ENCODE data around the gene DTHD1. TPM values are rescaled to one million over a fixed set of nuclear protein-coding genes. Genes with fewer than 3 reads are reported as not detected.

DTHD1 gene
- total and polyA plus RNA-seq, 10 of the 15 experiments (the other 5 are each of a cell fraction or from before 2014, with no cell fraction given): 0.05 to 2.8 (median 1.4) TPM

DNA sequence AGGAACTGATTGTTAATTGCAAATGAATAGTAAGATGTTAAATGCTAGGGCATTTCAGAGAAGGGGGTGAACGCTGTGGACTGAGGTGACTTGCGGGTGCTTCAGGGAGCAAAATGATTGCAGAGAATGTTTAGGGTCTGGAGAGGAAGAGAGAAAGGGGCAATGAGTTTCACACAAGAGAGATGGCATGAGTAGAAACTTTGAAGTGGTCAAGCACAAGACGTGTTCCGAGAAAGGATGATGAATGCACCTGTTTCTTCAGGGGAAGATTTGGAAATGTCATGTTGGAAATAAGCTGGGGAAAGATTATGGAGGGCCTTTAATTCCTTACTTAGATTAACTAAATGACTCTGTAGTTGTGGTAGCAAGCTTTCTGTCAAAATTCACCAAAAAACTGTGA is 43.4 kb downstream of the DTHD1 start (continued):
- TF ChIP-seq CBFB (IDR thresholded peaks at IDR 0.05; ENCODE audit: low read depth): 0 out of 2 replicates have a peak, but pooled peaks have one; percentile 47
- peak; percentile 19; the same call in 1 of the 2 replicates for TF ChIP-seq IRF4 (IDR thresholded peaks at IDR 0.05; ENCODE audit: low read depth, low read length)
- peak in 1 of 2 experiments; percentile 46; a peak in 1 of 4 replicates for TF ChIP-seq ETV6 (conservative IDR thresholded peaks at IDR 0.05 in 1 of 2, IDR thresholded peaks at IDR 0.05 in 1 of 2; ENCODE audit: borderline replicate concordance in 1 of 2, low read depth in 1 of 2)
- 0 out of 2 replicates have a peak, but pooled peaks have one; percentile 14 for TF ChIP-seq BCL11A (IDR thresholded peaks at IDR 0.05; ENCODE audit: low read depth, low read length)

- DNase-seq (ENCODE audit: low read depth, low spot score) (peak; percentile 59), FAIRE-seq (peak; percentile 76), ATAC-seq (peak; percentile 92)
- no peak overlapping the region for H3K4me3 ChIP-seq
- ChIA-PET RAD21 (ENCODE audit: unreplicated experiment) (interaction anchor here (0.6 to 2.3 kb wide), 9 partner anchors 23 to 227 kb away, joined by 3 to 24 read pairs (median 4); partner anchors contain the start of gene ARAP2), SMC1A (ENCODE audit: uncharacterized antibody, unreplicated experiment) (interaction anchor here (0.5 to 3.4 kb wide), 27 partner anchors 10 to 1074 kb away, joined by 3 to 32 read pairs (median 4); partner anchors contain the start of gene ARAP2), CTCF (interaction anchor here (0.7 to 1.8 kb wide), 14 partner anchors 8 to 188 kb away, joined by 3 to 11 read pairs (median 4); partner anchors contain the start of gene ARAP2), POLR2A (interaction anchor here (0.6 to 2.2 kb wide), 5 partner anchors 9 to 72 kb away, joined by 3 to 8 read pairs (median 3); no protein-coding TSS in a partner anchor)
- no TSS peak for BruUV-seq (replicated peaks)
- H3K4me1 ChIP-seq (ENCODE audit: control insufficient read depth, insufficient read depth, low read length): peaks cover 57% of the 10 kb centered on the region
- no peaks in the 10 kb centered on the region for H3K27me3 ChIP-seq (replicated peaks in 1 of 2; ENCODE audit: control insufficient read depth in 2 of 2, insufficient read depth in 2 of 2, low read length in 1 of 2)
- peak overlapping the region; percentile 70 for H2AFZ ChIP-seq (ENCODE audit: control insufficient read depth, low read depth, low read length)
- peak overlapping the region; percentile 42 for H3K9ac ChIP-seq (ENCODE audit: control insufficient read depth, insufficient read depth, low read length)
- no peaks in the 10 kb centered on the region for H4K20me1 ChIP-seq (ENCODE audit: control insufficient read depth, insufficient read depth)
- 0% methylated on average over 1 of the region's 1 CpG for WGBS (ENCODE audit: insufficient coverage, insufficient replicate concordance, low lambda C conversion rate, missing lambda C conversion rate)
- no peaks in the 10 kb centered on the region; the same call in 2 of the 3 replicates for H3K9me3 ChIP-seq (replicated peaks; ENCODE audit: control insufficient read depth, insufficient read depth, low read length)
- intact Hi-C loops (cut with micrococcal nuclease; ENCODE audit: unreplicated experiment) (loop anchor here (1.0 kb wide), 2 partner anchors 39 to 81 kb away; partner anchors contain the start of gene ARAP2), in situ Hi-C loops (cut with MboI) (no loop called here)
- no peaks in the 10 kb centered on the region for H3K79me2 ChIP-seq (ENCODE audit: control insufficient read depth, insufficient read depth, low read length)
- peak overlapping the region; percentile 62 for H3K4me2 ChIP-seq (ENCODE audit: control insufficient read depth, insufficient read depth)
- H3K36me3 ChIP-seq (ENCODE audit: control insufficient read depth in 2 of 2, insufficient read depth in 2 of 2, low read length in 1 of 2): no peaks in the 10 kb centered on the region
- H3K27ac ChIP-seq (ENCODE audit: control insufficient read depth, insufficient read depth): peak overlapping the region; percentile 93
- TF ChIP-seq, protein P1, sequence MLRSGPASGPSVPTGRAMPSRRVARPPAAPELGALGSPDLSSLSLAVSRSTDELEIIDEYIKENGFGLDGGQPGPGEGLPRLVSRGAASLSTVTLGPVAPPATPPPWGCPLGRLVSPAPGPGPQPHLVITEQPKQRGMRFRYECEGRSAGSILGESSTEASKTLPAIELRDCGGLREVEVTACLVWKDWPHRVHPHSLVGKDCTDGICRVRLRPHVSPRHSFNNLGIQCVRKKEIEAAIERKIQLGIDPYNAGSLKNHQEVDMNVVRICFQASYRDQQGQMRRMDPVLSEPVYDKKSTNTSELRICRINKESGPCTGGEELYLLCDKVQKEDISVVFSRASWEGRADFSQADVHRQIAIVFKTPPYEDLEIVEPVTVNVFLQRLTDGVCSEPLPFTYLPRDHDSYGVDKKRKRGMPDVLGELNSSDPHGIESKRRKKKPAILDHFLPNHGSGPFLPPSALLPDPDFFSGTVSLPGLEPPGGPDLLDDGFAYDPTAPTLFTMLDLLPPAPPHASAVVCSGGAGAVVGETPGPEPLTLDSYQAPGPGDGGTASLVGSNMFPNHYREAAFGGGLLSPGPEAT (IDR thresholded peaks at IDR 0.05; ENCODE audit: low read depth): peak; percentile 95
- TF ChIP-seq NFYB (IDR thresholded peaks at IDR 0.05; ENCODE audit: insufficient read depth, low read depth, low read length) (0 out of 2 replicates have a peak, but pooled peaks have one; percentile 25), MTA2 (IDR thresholded peaks at IDR 0.05; ENCODE audit: low read depth) (0 out of 2 replicates have a peak, but pooled peaks have one; percentile 20), RUNX3 (IDR thresholded peaks at IDR 0.05; ENCODE audit: low read length) (peak; percentile 10; the same call in 1 of the 2 replicates), SPI1 (IDR thresholded peaks at IDR 0.05; ENCODE audit: borderline replicate concordance, insufficient read depth, low read depth, low read length) (peak; percentile 89), FOXK2 (IDR thresholded peaks at IDR 0.05) (no peak), NBN (IDR thresholded peaks at IDR 0.05) (peak; percentile 57), CHD1 (IDR thresholded peaks at IDR 0.05; ENCODE audit: low read depth, low read length) (no peak), EGR1 (IDR thresholded peaks at IDR 0.05; ENCODE audit: borderline replicate concordance in 1 of 2, low read depth in 2 of 2, low read length in 2 of 2) (no peak)
- TF ChIP-seq, protein P2, sequence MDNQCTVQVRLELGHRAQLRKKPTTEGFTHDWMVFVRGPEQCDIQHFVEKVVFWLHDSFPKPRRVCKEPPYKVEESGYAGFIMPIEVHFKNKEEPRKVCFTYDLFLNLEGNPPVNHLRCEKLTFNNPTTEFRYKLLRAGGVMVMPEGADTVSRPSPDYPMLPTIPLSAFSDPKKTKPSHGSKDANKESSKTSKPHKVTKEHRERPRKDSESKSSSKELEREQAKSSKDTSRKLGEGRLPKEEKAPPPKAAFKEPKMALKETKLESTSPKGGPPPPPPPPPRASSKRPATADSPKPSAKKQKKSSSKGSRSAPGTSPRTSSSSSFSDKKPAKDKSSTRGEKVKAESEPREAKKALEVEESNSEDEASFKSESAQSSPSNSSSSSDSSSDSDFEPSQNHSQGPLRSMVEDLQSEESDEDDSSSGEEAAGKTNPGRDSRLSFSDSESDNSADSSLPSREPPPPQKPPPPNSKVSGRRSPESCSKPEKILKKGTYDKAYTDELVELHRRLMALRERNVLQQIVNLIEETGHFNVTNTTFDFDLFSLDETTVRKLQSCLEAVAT (IDR thresholded peaks at IDR 0.05): peak; percentile 21
- TF ChIP-seq, protein P3, sequence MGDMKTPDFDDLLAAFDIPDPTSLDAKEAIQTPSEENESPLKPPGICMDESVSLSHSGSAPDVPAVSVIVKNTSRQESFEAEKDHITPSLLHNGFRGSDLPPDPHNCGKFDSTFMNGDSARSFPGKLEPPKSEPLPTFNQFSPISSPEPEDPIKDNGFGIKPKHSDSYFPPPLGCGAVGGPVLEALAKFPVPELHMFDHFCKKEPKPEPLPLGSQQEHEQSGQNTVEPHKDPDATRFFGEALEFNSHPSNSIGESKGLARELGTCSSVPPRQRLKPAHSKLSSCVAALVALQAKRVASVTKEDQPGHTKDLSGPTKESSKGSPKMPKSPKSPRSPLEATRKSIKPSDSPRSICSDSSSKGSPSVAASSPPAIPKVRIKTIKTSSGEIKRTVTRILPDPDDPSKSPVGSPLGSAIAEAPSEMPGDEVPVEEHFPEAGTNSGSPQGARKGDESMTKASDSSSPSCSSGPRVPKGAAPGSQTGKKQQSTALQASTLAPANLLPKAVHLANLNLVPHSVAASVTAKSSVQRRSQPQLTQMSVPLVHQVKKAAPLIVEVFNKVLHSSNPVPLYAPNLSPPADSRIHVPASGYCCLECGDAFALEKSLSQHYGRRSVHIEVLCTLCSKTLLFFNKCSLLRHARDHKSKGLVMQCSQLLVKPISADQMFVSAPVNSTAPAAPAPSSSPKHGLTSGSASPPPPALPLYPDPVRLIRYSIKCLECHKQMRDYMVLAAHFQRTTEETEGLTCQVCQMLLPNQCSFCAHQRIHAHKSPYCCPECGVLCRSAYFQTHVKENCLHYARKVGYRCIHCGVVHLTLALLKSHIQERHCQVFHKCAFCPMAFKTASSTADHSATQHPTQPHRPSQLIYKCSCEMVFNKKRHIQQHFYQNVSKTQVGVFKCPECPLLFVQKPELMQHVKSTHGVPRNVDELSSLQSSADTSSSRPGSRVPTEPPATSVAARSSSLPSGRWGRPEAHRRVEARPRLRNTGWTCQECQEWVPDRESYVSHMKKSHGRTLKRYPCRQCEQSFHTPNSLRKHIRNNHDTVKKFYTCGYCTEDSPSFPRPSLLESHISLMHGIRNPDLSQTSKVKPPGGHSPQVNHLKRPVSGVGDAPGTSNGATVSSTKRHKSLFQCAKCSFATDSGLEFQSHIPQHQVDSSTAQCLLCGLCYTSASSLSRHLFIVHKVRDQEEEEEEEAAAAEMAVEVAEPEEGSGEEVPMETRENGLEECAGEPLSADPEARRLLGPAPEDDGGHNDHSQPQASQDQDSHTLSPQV (IDR thresholded peaks at IDR 0.05): no peak
Measured at GRCh38 chr4:36325499-36325898, 44.1 kb downstream of the DTHD1 start.
